HEK293 (cell line): ENCODE measurements around the gene C2orf49.

Source experiments
- CTCF ChIA-PET: fragments of 350-600 bp; formaldehyde crosslinking; extraction: SDS; loops from one replicate; lab custom pipeline; 2021; ENCODE audit warnings: antibody characterized with exemption; lab: Yijun Ruan, JAX
- POLR2A ChIA-PET: fragments of 300-600 bp; formaldehyde crosslinking; extraction: SDS; loops from one replicate; lab custom pipeline; 2020; ENCODE audit warnings: antibody characterized with exemption, inconsistent platforms; lab: Yijun Ruan, JAX
- H3K27ac ChIP-seq: fragments of 200-500 bp; sonication (Bioruptor generic); 2 replicates; pipeline ENCODE4 v1.5.1; 2014; ENCODE audit warnings: low read depth, low read length, control low read depth, inconsistent platforms; ENCODE audit errors: extremely low read depth
- H3K36me3 ChIP-seq, 2 experiments: fragments of 200-500 bp in 1 of 2; sonication (Bioruptor generic) in 1 of 2; 1 replicate in 1 of 2; 2 replicates in 1 of 2; pipeline ENCODE4 v1.5.1; 2014 to 2017; ENCODE audit warnings: inconsistent platforms in 2 of 2, low read length in 2 of 2; ENCODE audit not compliant: control insufficient read depth in 2 of 2, insufficient read depth in 1 of 2
- H3K4me1 ChIP-seq: fragments of 200-500 bp; sonication (Bioruptor generic); 2 replicates; pipeline ENCODE4 v1.5.1; 2014; ENCODE audit warnings: mild to moderate bottlenecking, low read length, inconsistent platforms; ENCODE audit not compliant: control insufficient read depth, insufficient read depth
- H3K4me3 ChIP-seq: 2 replicates; pipeline ENCODE4 v1.5.1; 2011; ENCODE audit warnings: low read depth, mild to moderate bottlenecking, control low read depth, low read length, moderate library complexity
- H3K9me3 ChIP-seq: fragments of 200-500 bp; sonication (Bioruptor generic); 2 replicates; pipeline ENCODE4 v1.5.1; 2014; ENCODE audit warnings: low read depth, low read length, inconsistent platforms; ENCODE audit not compliant: control insufficient read depth, insufficient read depth
- BCL11A ChIP-seq: fragments of 450-650 bp; formaldehyde crosslinking; IDR thresholded peaks from 2 replicates; pipeline ENCODE4 v1.5.1; 2016; ENCODE audit warnings: low read depth, missing biosample characterization, missing genetic modification characterization
- KLF9 ChIP-seq: fragments of 450-650 bp; formaldehyde crosslinking; IDR thresholded peaks from 2 replicates; pipeline ENCODE4 v1.5.1; 2016; ENCODE audit warnings: missing biosample characterization, missing genetic modification characterization, low read depth
- MEIS1 ChIP-seq: sonication (generic); formaldehyde crosslinking; IDR thresholded peaks from 2 replicates; pipeline ENCODE4 v1.8.1; 2022; ENCODE audit warnings: missing genetic modification reagents, mild to moderate bottlenecking, borderline replicate concordance
- SCRT2 ChIP-seq: fragments of 450-650 bp; formaldehyde crosslinking; IDR thresholded peaks from 2 replicates; pipeline ENCODE4 v1.5.1; 2016; ENCODE audit warnings: missing biosample characterization, missing genetic modification characterization
- TRIM28 ChIP-seq: IDR thresholded peaks from 2 replicates; pipeline ENCODE4 v1.6.1; 2011; ENCODE audit warnings: low read length, control low read depth, borderline replicate concordance
- ZNF121 ChIP-seq: fragments of 450-650 bp; formaldehyde crosslinking; IDR thresholded peaks from 2 replicates; pipeline ENCODE4 v1.5.1; 2016; ENCODE audit warnings: missing biosample characterization, missing genetic modification characterization
- ZNF138 ChIP-seq: fragments of 450-650 bp; formaldehyde crosslinking; IDR thresholded peaks from 2 replicates; pipeline ENCODE4 v1.5.1; 2016; ENCODE audit warnings: missing biosample characterization, missing genetic modification characterization, borderline replicate concordance
- ZNF140 ChIP-seq: fragments of 450-650 bp; formaldehyde crosslinking; IDR thresholded peaks from 2 replicates; pipeline ENCODE4 v1.5.1; 2016; ENCODE audit warnings: missing biosample characterization, missing genetic modification characterization
- ZNF26 ChIP-seq: fragments of 450-650 bp; formaldehyde crosslinking; IDR thresholded peaks from 2 replicates; pipeline ENCODE4 v1.5.1; 2016; ENCODE audit warnings: missing biosample characterization, missing genetic modification characterization
- ZNF274 ChIP-seq, 2 experiments: fragments of 200-500 bp in 1 of 2; fragments of 450-650 bp in 1 of 2; sonication (Bioruptor generic) in 1 of 2; formaldehyde crosslinking in 1 of 2; IDR thresholded peaks; 2 replicates each; pipeline versions ENCODE4 v1.5.1 to v1.6.1; 2014 to 2016; ENCODE audit warnings: borderline replicate concordance in 1 of 2, inconsistent platforms in 1 of 2, low read length in 1 of 2, missing biosample characterization in 1 of 2, missing genetic modification characterization in 1 of 2
- ZNF488 ChIP-seq: fragments of 450-650 bp; formaldehyde crosslinking; IDR thresholded peaks from 2 replicates; pipeline ENCODE4 v1.5.1; 2016; ENCODE audit warnings: missing biosample characterization, missing genetic modification characterization
- ZNF501 ChIP-seq: fragments of 450-650 bp; formaldehyde crosslinking; IDR thresholded peaks from 2 replicates; pipeline ENCODE4 v1.5.1; 2016; ENCODE audit warnings: missing biosample characterization, missing genetic modification characterization
- ZNF514 ChIP-seq: fragments of 450-650 bp; formaldehyde crosslinking; IDR thresholded peaks from 2 replicates; pipeline ENCODE4 v1.5.1; 2016; ENCODE audit warnings: missing biosample characterization, missing genetic modification characterization
- ZNF518A ChIP-seq: fragments of 450-650 bp; formaldehyde crosslinking; conservative IDR thresholded peaks from 2 replicates; pipeline ENCODE4 v1.5.1; 2016; ENCODE audit warnings: low read depth, missing biosample characterization, missing genetic modification characterization
- ZNF544 ChIP-seq: fragments of 450-650 bp; formaldehyde crosslinking; IDR thresholded peaks from 2 replicates; pipeline ENCODE4 v1.5.0; 2017; ENCODE audit warnings: missing biosample characterization, missing genetic modification characterization
- ZNF658 ChIP-seq: fragments of 450-650 bp; formaldehyde crosslinking; IDR thresholded peaks from 2 replicates; pipeline ENCODE4; 2016; ENCODE audit warnings: missing biosample characterization, missing genetic modification characterization
- ZNF701 ChIP-seq: fragments of 450-650 bp; formaldehyde crosslinking; IDR thresholded peaks from 2 replicates; pipeline ENCODE4 v1.5.1; 2016; ENCODE audit warnings: missing biosample characterization, missing genetic modification characterization
- ZNF837 ChIP-seq: fragments of 450-650 bp; formaldehyde crosslinking; IDR thresholded peaks from 2 replicates; pipeline ENCODE4 v1.5.1; 2016; ENCODE audit warnings: missing biosample characterization, missing genetic modification characterization
- ZSCAN18 ChIP-seq: fragments of 450-650 bp; formaldehyde crosslinking; IDR thresholded peaks from 2 replicates; pipeline ENCODE4 v1.5.1; 2016; ENCODE audit warnings: missing biosample characterization, missing genetic modification characterization

The C2orf49 gene

GRCh38 chr2:105334211-105334610, 3.1 kb upstream of the C2orf49 start (continued):
- TF ChIP-seq ZNF274 (IDR thresholded peaks at IDR 0.05; ENCODE audit: low read length) (no peak), ZNF274 (tag by site-specific recombination; IDR thresholded peaks at IDR 0.05; ENCODE audit: borderline replicate concordance) (no peak), ZNF837 (tag by site-specific recombination) (no peak), ZNF701 (tag by site-specific recombination) (no peak), SCRT2 (tag by site-specific recombination) (no peak), ZNF658 (tag by site-specific recombination) (no peak), ZNF514 (tag by site-specific recombination) (no peak), MEIS1 (no peak), KLF9 (tag by site-specific recombination) (no peak), ZNF121 (tag by site-specific recombination) (no peak)
- TF ChIP-seq, all 188 proteins: peak for 0

- Histone ChIP-seq H3K36me3 (peaks cover 13 to 30% of the 10 kb centered on the region in 2 experiments), H3K27ac (no peak overlapping the region), H3K9me3 (no peaks in the 10 kb centered on the region), H3K4me3 (no peak overlapping the region), H3K4me1 (peaks cover 3% of the 10 kb centered on the region; the same call in 1 of the 2 replicates)
- CTCF ChIA-PET: interaction anchor here (0.6 to 0.8 kb wide), 4 partner anchors 9 to 1246 kb away, joined by 3 to 5 read pairs (median 4); no protein-coding TSS in a partner anchor
- POLR2A ChIA-PET: no interaction called here
- TF ChIP-seq BCL11A (tag by site-specific recombination) (no peak), ZNF140 (no peak), ZNF501 (tag by site-specific recombination) (no peak), TRIM28 (no peak), ZNF26 (tag by site-specific recombination) (no peak), ZNF544 (tag by site-specific recombination) (no peak), ZNF138 (tag by site-specific recombination) (no peak), ZSCAN18 (tag by site-specific recombination) (no peak), ZNF518A (tag by site-specific recombination) (no peak), ZNF488 (no peak)
Observed at GRCh38 chr2:105335469-105335868, 1.9 kb upstream of the C2orf49 start.
